H1 (cell line): ENCODE data around the gene DRAM1.

Experiments
- BACH1 ChIP-seq: IDR thresholded peaks from 2 replicates; pipeline ENCODE4 v1.6.1; 2012; ENCODE audit warnings: low read length, improper control_type of control experiment
- EP300 ChIP-seq, 2 experiments: IDR thresholded peaks; 1 replicate in 1 of 2; 2 replicates in 1 of 2; pipeline ENCODE4 v1.6.1; 2011 to 2012; ENCODE audit warnings: low read depth in 2 of 2, low read length in 2 of 2, mild to moderate bottlenecking in 2 of 2, borderline replicate concordance in 1 of 2, inconsistent platforms in 1 of 2, moderate library complexity in 1 of 2
- FOSL1 ChIP-seq: IDR thresholded peaks from 2 replicates; pipeline ENCODE4 v1.6.1; 2011; ENCODE audit warnings: mild to moderate bottlenecking, low read depth, low read length, moderate library complexity; ENCODE audit not compliant: insufficient read depth
- JUND ChIP-seq: IDR thresholded peaks from 2 replicates; pipeline ENCODE4 v1.6.1; 2011; ENCODE audit warnings: mild to moderate bottlenecking, improper control_type of control experiment, low read length
- POLR2A ChIP-seq, 2 experiments: IDR thresholded peaks; 1 replicate in 1 of 2; 2 replicates in 1 of 2; pipeline ENCODE4 v1.6.1; 2011; ENCODE audit warnings: low read depth in 2 of 2, low read length in 2 of 2, mild to moderate bottlenecking in 2 of 2; ENCODE audit errors: control extremely low read depth in 1 of 2
- RBBP5 ChIP-seq: IDR thresholded peaks from 2 replicates; pipeline ENCODE4 v1.7.1; 2012; ENCODE audit warnings: low read depth, mild to moderate bottlenecking, inconsistent platforms, low read length, moderate library complexity, borderline replicate concordance
- RNF2 ChIP-seq: fragments of 200-900, 300-1000 bp; sonication (generic); IDR thresholded peaks from 2 replicates; pipeline ENCODE4 v1.7.1; 2016; ENCODE audit warnings: borderline replicate concordance, low read depth, mild to moderate bottlenecking, antibody characterized with exemption, low read length; ENCODE audit not compliant: poor library complexity, severe bottlenecking; ENCODE audit errors: missing control alignments
- SUZ12 ChIP-seq: fragments of 200-600 bp; sonication (generic); IDR thresholded peaks from 2 replicates; pipeline ENCODE4 v1.6.1; 2012; ENCODE audit warnings: mild to moderate bottlenecking, inconsistent platforms, low read length, moderate library complexity, mixed read lengths
- TF ChIP-seq, protein P1 (sequence below), 3 experiments: IDR thresholded peaks; 1 replicate in 2 of 3; 2 replicates in 1 of 3; pipeline versions ENCODE4 v1.5.1 to v1.6.1; 2011; ENCODE audit warnings: low read length in 3 of 3, mild to moderate bottlenecking in 3 of 3, inconsistent platforms in 2 of 3, low read depth in 1 of 3, moderate library complexity in 1 of 3; ENCODE audit not compliant: insufficient read depth in 1 of 3; ENCODE audit errors: control extremely low read depth in 1 of 3
- TF ChIP-seq, protein P2 (sequence below): IDR thresholded peaks from 2 replicates; pipeline ENCODE4 v1.6.1; 2012; ENCODE audit warnings: inconsistent platforms

GRCh38 chr12:101855976-101856375, 21.4 kb upstream of the DRAM1 start:
- TF ChIP-seq, protein P1, sequence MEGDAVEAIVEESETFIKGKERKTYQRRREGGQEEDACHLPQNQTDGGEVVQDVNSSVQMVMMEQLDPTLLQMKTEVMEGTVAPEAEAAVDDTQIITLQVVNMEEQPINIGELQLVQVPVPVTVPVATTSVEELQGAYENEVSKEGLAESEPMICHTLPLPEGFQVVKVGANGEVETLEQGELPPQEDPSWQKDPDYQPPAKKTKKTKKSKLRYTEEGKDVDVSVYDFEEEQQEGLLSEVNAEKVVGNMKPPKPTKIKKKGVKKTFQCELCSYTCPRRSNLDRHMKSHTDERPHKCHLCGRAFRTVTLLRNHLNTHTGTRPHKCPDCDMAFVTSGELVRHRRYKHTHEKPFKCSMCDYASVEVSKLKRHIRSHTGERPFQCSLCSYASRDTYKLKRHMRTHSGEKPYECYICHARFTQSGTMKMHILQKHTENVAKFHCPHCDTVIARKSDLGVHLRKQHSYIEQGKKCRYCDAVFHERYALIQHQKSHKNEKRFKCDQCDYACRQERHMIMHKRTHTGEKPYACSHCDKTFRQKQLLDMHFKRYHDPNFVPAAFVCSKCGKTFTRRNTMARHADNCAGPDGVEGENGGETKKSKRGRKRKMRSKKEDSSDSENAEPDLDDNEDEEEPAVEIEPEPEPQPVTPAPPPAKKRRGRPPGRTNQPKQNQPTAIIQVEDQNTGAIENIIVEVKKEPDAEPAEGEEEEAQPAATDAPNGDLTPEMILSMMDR (IDR thresholded peaks at IDR 0.05; ENCODE audit: control extremely low read depth in 1 of 3, insufficient read depth in 1 of 3, low read depth in 1 of 3, low read length in 3 of 3), result no peak
- TF ChIP-seq BACH1 (no peak), POLR2A (IDR thresholded peaks at IDR 0.05; ENCODE audit: control extremely low read depth in 1 of 2, low read depth in 2 of 2, low read length in 2 of 2) (no peak), EP300 (IDR thresholded peaks at IDR 0.05; ENCODE audit: borderline replicate concordance in 1 of 2, low read depth in 2 of 2, low read length in 2 of 2) (no peak), SUZ12 (no peak), RBBP5 (no peak), RNF2 (no peak), FOSL1 (no peak), JUND (no peak)
- TF ChIP-seq, protein P2, sequence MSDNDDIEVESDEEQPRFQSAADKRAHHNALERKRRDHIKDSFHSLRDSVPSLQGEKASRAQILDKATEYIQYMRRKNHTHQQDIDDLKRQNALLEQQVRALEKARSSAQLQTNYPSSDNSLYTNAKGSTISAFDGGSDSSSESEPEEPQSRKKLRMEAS, result no peak
